GM13977 (cell line): ENCODE measurements around the gene ADAMTSL3.

Experiments used
- DNase-seq: peaks from one replicate; pipeline ENCODE4 v3.0.0; 2012; ENCODE audit warnings: low spot score
- in situ Hi-C: fragments of 300-500 bp; cut with MboI; formaldehyde crosslinking; loops from one replicate; pipeline ENCODE4 v1.12.0; 2022; ENCODE audit warnings: low sequenced_read_pairs, low pct_unique_long_range_greater_than_20kb, mixed read lengths, inconsistent platforms; ENCODE audit not compliant: unreplicated experiment
- TF ChIP-seq, protein P1 (sequence below): IDR thresholded peaks from 2 replicates; pipeline ENCODE4 v1.5.1; 2012; ENCODE audit warnings: mild to moderate bottlenecking, control low read depth; ENCODE audit not compliant: insufficient read depth; ENCODE audit errors: extremely low read depth, missing control alignments

The ADAMTSL3 gene

DNA sequence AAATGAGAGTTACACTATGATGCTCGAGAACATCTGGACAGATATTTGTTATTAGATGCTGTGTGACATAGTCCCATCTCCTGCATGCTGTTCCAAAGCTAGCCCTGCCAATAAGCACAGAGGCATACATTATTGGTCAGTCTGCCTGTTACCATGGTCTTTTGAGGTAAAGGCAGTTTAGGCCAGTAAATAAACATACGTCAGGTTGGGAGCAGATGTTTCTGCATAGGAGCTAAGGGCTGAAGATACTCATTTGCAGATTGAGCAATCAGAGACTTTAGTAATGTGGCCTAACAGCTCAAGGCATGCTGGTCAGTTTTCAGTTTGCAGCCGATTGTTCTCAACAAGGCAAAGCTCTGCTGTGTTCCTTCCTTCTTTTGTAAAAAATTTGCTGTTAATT, 192.9 kb downstream of the ADAMTSL3 start:
- TF ChIP-seq, protein P1, sequence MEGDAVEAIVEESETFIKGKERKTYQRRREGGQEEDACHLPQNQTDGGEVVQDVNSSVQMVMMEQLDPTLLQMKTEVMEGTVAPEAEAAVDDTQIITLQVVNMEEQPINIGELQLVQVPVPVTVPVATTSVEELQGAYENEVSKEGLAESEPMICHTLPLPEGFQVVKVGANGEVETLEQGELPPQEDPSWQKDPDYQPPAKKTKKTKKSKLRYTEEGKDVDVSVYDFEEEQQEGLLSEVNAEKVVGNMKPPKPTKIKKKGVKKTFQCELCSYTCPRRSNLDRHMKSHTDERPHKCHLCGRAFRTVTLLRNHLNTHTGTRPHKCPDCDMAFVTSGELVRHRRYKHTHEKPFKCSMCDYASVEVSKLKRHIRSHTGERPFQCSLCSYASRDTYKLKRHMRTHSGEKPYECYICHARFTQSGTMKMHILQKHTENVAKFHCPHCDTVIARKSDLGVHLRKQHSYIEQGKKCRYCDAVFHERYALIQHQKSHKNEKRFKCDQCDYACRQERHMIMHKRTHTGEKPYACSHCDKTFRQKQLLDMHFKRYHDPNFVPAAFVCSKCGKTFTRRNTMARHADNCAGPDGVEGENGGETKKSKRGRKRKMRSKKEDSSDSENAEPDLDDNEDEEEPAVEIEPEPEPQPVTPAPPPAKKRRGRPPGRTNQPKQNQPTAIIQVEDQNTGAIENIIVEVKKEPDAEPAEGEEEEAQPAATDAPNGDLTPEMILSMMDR, result no peak
- DNase-seq, result no peak
- in situ Hi-C loops, result no loop called here

DNA sequence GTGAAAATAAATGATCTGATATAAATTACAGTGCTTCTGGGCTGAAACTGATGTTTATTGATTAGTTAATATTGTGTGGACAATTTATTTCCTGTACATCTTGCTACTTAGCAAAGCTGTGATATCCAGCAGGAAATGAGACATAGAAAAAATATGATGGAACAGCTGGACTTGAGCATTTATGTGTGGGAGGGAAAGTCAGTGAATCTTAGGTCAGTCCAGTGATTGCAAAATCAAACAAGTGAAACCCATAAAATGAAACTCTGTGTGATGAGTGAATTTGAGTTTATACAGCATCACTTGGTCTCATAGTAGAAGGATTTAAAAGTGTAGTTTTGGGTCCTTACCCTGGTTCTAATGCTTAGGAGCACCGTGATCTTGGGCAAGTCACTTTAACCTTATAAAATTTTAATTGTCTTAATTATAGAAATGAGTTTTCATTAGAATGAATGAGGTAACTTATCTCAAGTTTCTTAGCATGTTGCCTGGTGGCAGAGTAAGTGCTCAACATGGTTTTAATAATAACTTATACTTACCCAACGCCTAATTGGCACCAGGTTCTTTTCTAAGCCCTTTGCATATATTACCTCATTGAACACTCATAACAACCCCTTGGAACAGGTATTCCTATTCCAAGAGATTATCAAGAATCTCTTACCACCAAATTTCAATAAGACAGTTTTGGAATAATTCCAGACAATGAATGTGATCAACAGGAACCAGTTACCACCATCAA, 194.6 kb downstream of the ADAMTSL3 start:
- TF ChIP-seq, protein P1, result no peak
- in situ Hi-C loops, result no loop called here

DNA sequence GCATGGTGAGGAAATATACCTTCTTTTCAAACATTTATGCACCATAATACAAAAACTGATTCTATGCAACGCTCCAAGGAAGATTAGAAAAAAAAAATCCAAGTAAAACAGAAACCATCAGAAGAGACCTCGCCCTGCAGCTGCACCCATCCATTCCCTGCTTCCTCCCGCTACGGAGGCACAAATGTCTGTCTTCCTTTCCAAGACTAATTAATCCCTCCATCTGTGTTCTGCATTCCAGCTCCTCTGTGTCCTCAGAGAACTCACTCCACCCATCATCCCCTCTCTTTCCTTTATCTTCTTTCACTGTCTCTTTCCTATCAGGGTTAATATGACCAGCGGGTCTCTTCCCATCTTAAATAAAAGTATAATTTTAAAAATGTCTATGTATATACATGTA, 196.1 kb downstream of the ADAMTSL3 start:
- TF ChIP-seq, protein P1, result no peak
- in situ Hi-C loops, result no loop called here
- no peak for DNase-seq

More for the DNA sequence above, 194.6 kb downstream of the ADAMTSL3 start:
- no peak for DNase-seq

DNA sequence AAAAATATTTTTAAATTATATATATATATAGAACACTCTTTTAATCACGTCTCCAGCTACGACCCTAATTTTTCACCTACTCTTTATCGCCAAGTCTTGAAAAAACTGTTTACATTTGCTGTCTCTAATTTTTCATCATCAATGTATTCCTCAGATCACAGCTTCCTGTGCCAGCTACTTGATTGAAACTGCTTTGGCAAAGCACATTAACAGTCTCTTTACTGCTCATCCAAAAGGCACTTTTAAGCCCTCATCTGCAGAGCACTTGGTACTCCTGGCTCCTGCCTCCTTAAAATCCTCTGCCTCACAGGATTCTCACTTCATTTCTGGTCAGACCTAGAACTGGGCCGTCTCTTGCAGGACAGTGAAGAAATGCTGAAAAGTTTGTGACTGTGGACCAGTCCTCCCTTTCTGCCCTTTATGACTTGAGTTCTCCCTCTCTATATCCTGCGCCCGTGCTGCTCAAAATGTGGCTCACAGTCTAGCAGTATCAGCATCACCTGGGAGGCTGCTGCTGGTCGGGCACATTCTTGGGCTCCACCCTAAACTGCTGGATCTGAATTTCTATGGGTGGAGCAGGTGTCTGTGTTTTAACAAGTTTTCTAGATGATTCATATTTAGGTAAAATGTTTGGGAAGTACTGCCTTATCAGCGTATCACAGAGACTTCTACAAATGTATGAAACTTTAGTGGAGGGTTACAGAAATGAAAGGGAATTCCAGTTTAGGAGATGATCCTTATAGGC, 196.8 kb downstream of the ADAMTSL3 start:
- no peak for DNase-seq
- in situ Hi-C loops, result no loop called here
- TF ChIP-seq, protein P1, result no peak

DNA sequence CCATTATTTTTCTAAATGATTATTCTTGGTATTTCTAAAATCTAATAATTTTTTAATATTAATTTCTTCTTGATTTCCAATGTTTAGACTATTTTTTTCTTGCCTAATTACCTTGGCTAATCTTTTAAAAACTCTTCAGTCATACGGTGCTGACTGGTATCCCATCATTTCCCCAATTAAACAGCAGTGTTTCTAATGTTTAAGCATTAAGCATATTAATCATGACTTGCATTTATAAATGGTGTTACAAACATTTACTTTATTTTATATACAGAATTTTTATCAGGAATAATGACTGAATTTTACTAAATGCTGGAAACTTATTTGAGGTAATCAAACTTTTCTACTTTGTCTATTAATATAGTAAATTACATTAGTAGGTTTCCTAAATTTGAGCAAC, 199.3 kb downstream of the ADAMTSL3 start:
- TF ChIP-seq, protein P1, result no peak
- no peak for DNase-seq
- in situ Hi-C loops, result no loop called here

DNA sequence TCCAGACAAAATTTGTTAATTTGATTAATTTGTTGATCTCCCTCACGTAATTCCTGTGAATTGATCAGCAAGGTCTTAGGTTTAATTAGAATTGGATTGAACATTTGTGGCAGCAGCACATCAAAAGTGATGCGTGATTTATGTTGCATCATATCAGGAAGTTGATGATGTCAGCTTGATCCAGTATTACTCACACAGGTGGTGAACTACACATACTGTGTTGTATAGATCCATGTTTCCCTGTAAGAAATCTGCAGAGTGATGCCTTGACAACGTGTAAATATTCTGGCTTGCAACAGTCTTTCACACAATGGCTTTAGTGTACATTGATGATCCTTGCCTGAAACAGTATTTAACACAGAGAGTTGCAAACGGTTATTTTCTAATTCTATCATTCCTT, 200.4 kb downstream of the ADAMTSL3 start:
- DNase-seq, result no peak
- in situ Hi-C loops, result no loop called here
- TF ChIP-seq, protein P1, result no peak
